HepG2 (cell line): ENCODE results near the gene TRMT1. TPM values are rescaled to one million over a fixed set of nuclear protein-coding genes. Genes with fewer than 3 reads are reported as not detected.

Experiments used
- ATF5 ChIP-seq: sonication (generic); formaldehyde crosslinking; IDR thresholded peaks from 2 replicates; pipeline ENCODE4 v1.4.0; 2020; ENCODE audit warnings: mild to moderate bottlenecking, low read depth, missing genetic modification reagents
- CHCHD3 ChIP-seq: sonication (generic); formaldehyde crosslinking; IDR thresholded peaks from 2 replicates; pipeline ENCODE4 v1.8.0; 2022; ENCODE audit warnings: mild to moderate bottlenecking, missing genetic modification reagents, moderate library complexity
- DPF2 ChIP-seq: sonication (generic); formaldehyde crosslinking; IDR thresholded peaks from 2 replicates; pipeline ENCODE4 v1.4.0; 2020; ENCODE audit warnings: mild to moderate bottlenecking, low read depth, missing genetic modification reagents, borderline replicate concordance
- ETS1 ChIP-seq: sonication (generic); formaldehyde crosslinking; IDR thresholded peaks from 2 replicates; pipeline ENCODE4 v1.4.0; 2020; ENCODE audit warnings: missing genetic modification reagents
- FOXK2 ChIP-seq: fragments of 450-650 bp; IDR thresholded peaks from 2 replicates; pipeline ENCODE4 v1.6.1; 2016
- IKZF1 ChIP-seq: fragments of 450-650 bp; IDR thresholded peaks from 2 replicates; pipeline ENCODE4 v1.7.1; 2016
- JUN ChIP-seq: sonication (generic); formaldehyde crosslinking; IDR thresholded peaks from 2 replicates; pipeline ENCODE4 v1.4.0; 2020; ENCODE audit warnings: mild to moderate bottlenecking, missing genetic modification reagents
- MYPOP ChIP-seq: sonication (generic); formaldehyde crosslinking; IDR thresholded peaks from 2 replicates; pipeline ENCODE4 v1.8.1; 2023; ENCODE audit warnings: mild to moderate bottlenecking, moderate library complexity, missing genetic modification reagents
- NFKBIZ ChIP-seq: IDR thresholded peaks from 2 replicates; pipeline ENCODE4 v1.6.1; 2018; ENCODE audit warnings: missing genetic modification reagents, missing compliant biosample characterization
- POGK ChIP-seq: sonication (generic); formaldehyde crosslinking; conservative IDR thresholded peaks from 2 replicates; pipeline ENCODE4 v1.8.0; 2022; ENCODE audit warnings: mild to moderate bottlenecking, moderate library complexity, missing genetic modification reagents
- RBAK ChIP-seq: sonication (generic); formaldehyde crosslinking; IDR thresholded peaks from 2 replicates; pipeline ENCODE4 v1.5.1; 2020; ENCODE audit warnings: mild to moderate bottlenecking, missing genetic modification reagents
- RELA ChIP-seq: sonication (generic); formaldehyde crosslinking; IDR thresholded peaks from 2 replicates; pipeline ENCODE4 v1.4.0; 2020; ENCODE audit warnings: missing genetic modification reagents
- ZIK1 ChIP-seq: sonication (generic); formaldehyde crosslinking; IDR thresholded peaks from 2 replicates; pipeline ENCODE4 v1.5.0; 2020; ENCODE audit warnings: mild to moderate bottlenecking, low read depth, missing genetic modification reagents, borderline replicate concordance
- ZNF451 ChIP-seq: sonication (generic); formaldehyde crosslinking; IDR thresholded peaks from 2 replicates; pipeline ENCODE4 v1.5.0; 2020; ENCODE audit warnings: mild to moderate bottlenecking, missing genetic modification reagents
- ZNF496 ChIP-seq: sonication (generic); formaldehyde crosslinking; IDR thresholded peaks from 2 replicates; pipeline ENCODE4 v1.8.1; 2023; ENCODE audit warnings: mild to moderate bottlenecking, moderate library complexity, missing genetic modification reagents; ENCODE audit not compliant: insufficient replicate concordance
- ZNF563 ChIP-seq: sonication (generic); formaldehyde crosslinking; IDR thresholded peaks from 2 replicates; pipeline ENCODE4 v1.8.0; 2022; ENCODE audit warnings: mild to moderate bottlenecking, moderate library complexity, missing genetic modification reagents
- ZNF567 ChIP-seq: sonication (generic); formaldehyde crosslinking; IDR thresholded peaks from 2 replicates; pipeline ENCODE4 v1.8.1; 2023; ENCODE audit warnings: mild to moderate bottlenecking, missing genetic modification reagents, borderline replicate concordance
- ZNF788 ChIP-seq: sonication (generic); formaldehyde crosslinking; IDR thresholded peaks from 2 replicates; pipeline ENCODE4 v1.5.0; 2020; ENCODE audit warnings: mild to moderate bottlenecking, missing genetic modification reagents, borderline replicate concordance
- ZNF891 ChIP-seq: sonication (generic); formaldehyde crosslinking; IDR thresholded peaks from 2 replicates; pipeline ENCODE4 v1.5.0; 2020; ENCODE audit warnings: mild to moderate bottlenecking, missing genetic modification reagents
- ZSCAN12 ChIP-seq: sonication (generic); formaldehyde crosslinking; IDR thresholded peaks from 2 replicates; pipeline ENCODE4 v1.9.0; 2021; ENCODE audit warnings: mild to moderate bottlenecking, missing genetic modification reagents
- ZSCAN31 ChIP-seq: sonication (generic); formaldehyde crosslinking; IDR thresholded peaks from 2 replicates; pipeline ENCODE4 v1.5.0; 2020; ENCODE audit warnings: low read depth, mild to moderate bottlenecking, missing genetic modification reagents
- polyA plus RNA-seq, 8 experiments: library from polyadenylated mRNA; depleted of rRNA in 3 of 8; stranded (reverse) in 7 of 8; unstranded in 1 of 8; fragments of >200 nt; fragmentation: Illumina TruSeq in 4 of 8; extraction: Trizol in 4 of 8; gene quantifications; 2 replicates each; pipeline versions ENCODE4 v1.2.1 to v1.2.3, GENCODE V29; 2011 to 2016; ENCODE audit warnings: low read depth in 4 of 8, missing spikeins in 1 of 8, mixed read lengths in 1 of 8; ENCODE audit not compliant: insufficient read depth in 1 of 8
- total RNA-seq, 5 experiments: library from RNA; depleted of rRNA; stranded (reverse); fragments of >200 nt; fragmentation: Illumina TruSeq; extraction: Trizol; gene quantifications; 2 replicates each; pipeline ENCODE4 v1.2.3, GENCODE V29; 2016; ENCODE audit warnings: low read depth in 1 of 5
- TF ChIP-seq, protein P1 (sequence below): sonication (generic); formaldehyde crosslinking; IDR thresholded peaks from 2 replicates; pipeline ENCODE4 v1.4.0; 2020; ENCODE audit warnings: missing genetic modification reagents

Gene TRMT1
- total and polyA plus RNA-seq, 2 of the 13 experiments (the other 11 are each of a cell fraction or from before 2014, with no cell fraction given), result 35.5 to 44.1 TPM

DNA sequence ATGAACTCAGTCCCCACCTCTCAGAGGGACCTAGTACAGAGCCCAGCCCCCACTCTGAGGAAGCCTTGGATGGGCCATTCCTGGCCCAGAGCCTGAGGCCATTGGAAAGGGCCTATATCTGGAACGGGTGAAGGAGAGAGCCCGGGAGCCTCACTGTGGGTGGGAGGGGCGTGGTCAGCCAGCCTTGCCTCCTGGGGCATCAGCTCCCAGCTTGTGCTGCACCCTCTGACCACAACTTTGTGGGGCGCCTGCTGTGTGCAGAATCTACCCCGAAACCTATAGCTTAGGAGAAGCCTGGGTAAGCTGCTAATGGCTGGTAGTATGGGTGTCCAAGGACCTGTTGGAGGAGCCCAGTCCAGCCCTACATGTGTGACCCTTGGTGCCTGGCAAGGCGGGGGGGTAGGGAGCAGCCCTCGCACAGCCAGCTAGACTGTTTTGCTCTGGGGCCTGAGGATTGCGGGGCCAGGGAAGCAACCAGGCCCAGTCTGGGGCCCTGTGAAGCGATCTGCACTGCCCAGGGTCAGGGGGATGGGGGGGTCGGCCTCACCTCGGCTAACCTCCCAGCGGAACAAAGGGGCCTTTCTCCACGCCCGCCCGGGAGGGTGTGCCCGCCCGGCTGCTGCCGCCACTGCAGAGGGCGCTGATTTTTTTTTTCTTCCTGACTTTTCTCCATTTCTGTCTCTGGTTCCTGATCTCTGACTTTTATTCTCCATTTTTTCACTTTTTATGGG, 56.1 kb downstream of the TRMT1 start (continued):
- TF ChIP-seq CHCHD3, result no peak
- TF ChIP-seq RBAK (CRISPR knock-in tag), result no peak
- TF ChIP-seq, protein P1, sequence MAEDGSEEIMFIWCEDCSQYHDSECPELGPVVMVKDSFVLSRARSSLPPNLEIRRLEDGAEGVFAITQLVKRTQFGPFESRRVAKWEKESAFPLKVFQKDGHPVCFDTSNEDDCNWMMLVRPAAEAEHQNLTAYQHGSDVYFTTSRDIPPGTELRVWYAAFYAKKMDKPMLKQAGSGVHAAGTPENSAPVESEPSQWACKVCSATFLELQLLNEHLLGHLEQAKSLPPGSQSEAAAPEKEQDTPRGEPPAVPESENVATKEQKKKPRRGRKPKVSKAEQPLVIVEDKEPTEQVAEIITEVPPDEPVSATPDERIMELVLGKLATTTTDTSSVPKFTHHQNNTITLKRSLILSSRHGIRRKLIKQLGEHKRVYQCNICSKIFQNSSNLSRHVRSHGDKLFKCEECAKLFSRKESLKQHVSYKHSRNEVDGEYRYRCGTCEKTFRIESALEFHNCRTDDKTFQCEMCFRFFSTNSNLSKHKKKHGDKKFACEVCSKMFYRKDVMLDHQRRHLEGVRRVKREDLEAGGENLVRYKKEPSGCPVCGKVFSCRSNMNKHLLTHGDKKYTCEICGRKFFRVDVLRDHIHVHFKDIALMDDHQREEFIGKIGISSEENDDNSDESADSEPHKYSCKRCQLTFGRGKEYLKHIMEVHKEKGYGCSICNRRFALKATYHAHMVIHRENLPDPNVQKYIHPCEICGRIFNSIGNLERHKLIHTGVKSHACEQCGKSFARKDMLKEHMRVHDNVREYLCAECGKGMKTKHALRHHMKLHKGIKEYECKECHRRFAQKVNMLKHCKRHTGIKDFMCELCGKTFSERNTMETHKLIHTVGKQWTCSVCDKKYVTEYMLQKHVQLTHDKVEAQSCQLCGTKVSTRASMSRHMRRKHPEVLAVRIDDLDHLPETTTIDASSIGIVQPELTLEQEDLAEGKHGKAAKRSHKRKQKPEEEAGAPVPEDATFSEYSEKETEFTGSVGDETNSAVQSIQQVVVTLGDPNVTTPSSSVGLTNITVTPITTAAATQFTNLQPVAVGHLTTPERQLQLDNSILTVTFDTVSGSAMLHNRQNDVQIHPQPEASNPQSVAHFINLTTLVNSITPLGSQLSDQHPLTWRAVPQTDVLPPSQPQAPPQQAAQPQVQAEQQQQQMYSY (CRISPR knock-in tag), result no peak
- TF ChIP-seq ZNF891 (CRISPR knock-in tag), result no peak
- no peak for TF ChIP-seq ZSCAN12 (CRISPR knock-in tag)
- TF ChIP-seq ZNF563, result peak; percentile 44; the same call in 1 of the 2 replicates
- TF ChIP-seq MYPOP (CRISPR knock-in tag), result peak; percentile 53; the same call in 1 of the 2 replicates
- TF ChIP-seq RELA (CRISPR knock-in tag), result no peak
- TF ChIP-seq IKZF1, result no peak
- TF ChIP-seq ZNF567 (CRISPR knock-in tag), result peak; percentile 19; the same call in 1 of the 2 replicates
- TF ChIP-seq DPF2 (CRISPR knock-in tag), result no peak
- no peak for TF ChIP-seq ZNF496 (CRISPR knock-in tag)
- TF ChIP-seq ETS1 (CRISPR knock-in tag), result no peak
- TF ChIP-seq ATF5 (CRISPR knock-in tag), result no peak
- TF ChIP-seq ZIK1 (CRISPR knock-in tag), result peak; percentile 59
- no peak for TF ChIP-seq NFKBIZ (CRISPR knock-in tag)
- no peak for TF ChIP-seq FOXK2
- TF ChIP-seq JUN, result 0 out of 2 replicates have a peak, but pooled peaks have one; percentile 23
- TF ChIP-seq ZNF451 (CRISPR knock-in tag), result peak; percentile 78
- peak; percentile 82 for TF ChIP-seq ZNF788 (CRISPR knock-in tag)
- peak; percentile 40; the same call in 1 of the 2 replicates for TF ChIP-seq ZSCAN31 (CRISPR knock-in tag)
- TF ChIP-seq POGK (CRISPR knock-in tag), result peak; percentile 86
